ENCODE data around the gene TSPAN4.

Gene TSPAN4

GRCh38 chr11:803770-804598, 38.7 kb upstream of the TSPAN4 start:
- no peak for TF ChIP-seq CTCF (IDR thresholded peaks at IDR 0.05; ENCODE audit: low read depth, low read length, missing control alignments)
- no peak for DNase-seq
- Histone ChIP-seq H3K36me3 (replicated peaks) (peaks cover 13% of the 10 kb centered on the region), H3K27ac (no peak overlapping the region), H3K27me3 (replicated peaks) (no peaks in the 10 kb centered on the region), H3K4me3 (ENCODE audit: low read depth, low read length) (peak overlapping the region; percentile 61)
- in situ Hi-C loops (cut with HindIII; ENCODE audit: low pct_ligation_motif_present, low sequenced_read_pairs): no loop called here

- peak overlapping the region; percentile 61 for H3K4me3 ChIP-seq (ENCODE audit: low read depth, low read length)
- DNase-seq: no peak
- H3K27me3 ChIP-seq (replicated peaks): no peaks in the 10 kb centered on the region
- TF ChIP-seq CTCF (IDR thresholded peaks at IDR 0.05; ENCODE audit: low read depth, low read length, missing control alignments): no peak
- no peak overlapping the region for H3K27ac ChIP-seq
- H3K36me3 ChIP-seq (replicated peaks): peaks cover 9% of the 10 kb centered on the region
- in situ Hi-C loops (cut with HindIII; ENCODE audit: low pct_ligation_motif_present, low sequenced_read_pairs): no loop called here
These were observed 38.1 kb upstream of the TSPAN4 start for GRCh38 chr11:804599-804964.

- no peak for DNase-seq
- Histone ChIP-seq H3K36me3 (replicated peaks) (peaks cover 30% of the 10 kb centered on the region), H3K27ac (peak overlapping the region; percentile 99), H3K27me3 (replicated peaks) (no peaks in the 10 kb centered on the region), H3K4me3 (ENCODE audit: low read depth, low read length) (peak overlapping the region; percentile 92)
- in situ Hi-C loops (cut with HindIII; ENCODE audit: low pct_ligation_motif_present, low sequenced_read_pairs): no loop called here
- no peak for TF ChIP-seq CTCF (IDR thresholded peaks at IDR 0.05; ENCODE audit: low read depth, low read length, missing control alignments)
These were observed 34.0 kb upstream of the TSPAN4 start for GRCh38 chr11:808427-809286.

GRCh38 chr11:809287-810039, 33.2 kb upstream of the TSPAN4 start, which contains the start of gene RPLP2:
Gene RPLP2, plus strand, starts transcription at chr11:809967. Its CDS starts 268 bp downstream, at chr11:810235.
- Histone ChIP-seq H3K27ac (peak within 1 kb of the TSS; percentile 99), H3K27me3 (replicated peaks) (no peaks in the 10 kb centered on the region), H3K4me3 (ENCODE audit: low read depth, low read length) (peak within 1 kb of the TSS; percentile 92), H3K36me3 (replicated peaks) (peaks cover 36% of the 10 kb centered on the region)
- DNase-seq: peak; percentile 95
- in situ Hi-C loops (cut with HindIII; ENCODE audit: low pct_ligation_motif_present, low sequenced_read_pairs): no loop called here
- TF ChIP-seq CTCF (IDR thresholded peaks at IDR 0.05; ENCODE audit: low read depth, low read length, missing control alignments): no peak

- Histone ChIP-seq H3K27ac (peak overlapping the region; percentile 99), H3K4me3 (ENCODE audit: low read depth, low read length) (peak overlapping the region; percentile 92), H3K27me3 (replicated peaks) (no peaks in the 10 kb centered on the region), H3K36me3 (replicated peaks) (peaks cover 38% of the 10 kb centered on the region)
- in situ Hi-C loops (cut with HindIII; ENCODE audit: low pct_ligation_motif_present, low sequenced_read_pairs): no loop called here
- no peak for DNase-seq
- no peak for TF ChIP-seq CTCF (IDR thresholded peaks at IDR 0.05; ENCODE audit: low read depth, low read length, missing control alignments)
These were observed 32.5 kb upstream of the TSPAN4 start for GRCh38 chr11:810040-810567.
